Measurements from ENCODE around the gene PCDHGC4.

PCDHGC4 gene

GRCh38 chr5:141515946-141516671 is 31.3 kb downstream of the PCDHGC4 start:
- H3K9me3 ChIP-seq: no peaks in the 10 kb centered on the region
- no peaks in the 10 kb centered on the region for H3K27me3 ChIP-seq
- H3K4me1 ChIP-seq: peaks cover 0 to 46% (median 37%) of the 10 kb centered on the region in 4 donors
- peaks cover 0 to 31% (median 18%) of the 10 kb centered on the region in 3 donors for H3K36me3 ChIP-seq
- DNase-seq: no peak
- H3K4me3 ChIP-seq: no peak overlapping the region
- no peak for TF ChIP-seq CTCF (IDR thresholded peaks at IDR 0.05)
- intact Hi-C loops (cut with DNase I; ENCODE audit: low total_unique reads): loop anchor here (10.0 kb wide), 1 partner anchor 1111 kb away; the partner anchor contains the start of gene ANKHD1
- H3K27ac ChIP-seq: peak overlapping the region; percentile 91 to 95

- Histone ChIP-seq H3K4me1 (peaks cover 0 to 50% (median 38%) of the 10 kb centered on the region in 4 donors), H3K27ac (peak overlapping the region; percentile 91 to 95), H3K27me3 (no peaks in the 10 kb centered on the region), H3K36me3 (peaks cover 0 to 26% (median 18%) of the 10 kb centered on the region in 3 donors), H3K4me3 (no peak overlapping the region), H3K9me3 (no peaks in the 10 kb centered on the region)
- peak; percentile 77 to 85 for DNase-seq
- intact Hi-C loops (cut with DNase I; ENCODE audit: low total_unique reads): loop anchor here (10.0 kb wide), 1 partner anchor 1112 kb away; the partner anchor contains the start of gene ANKHD1
- no peak for TF ChIP-seq CTCF (IDR thresholded peaks at IDR 0.05)
Observed at GRCh38 chr5:141516672-141517025, 31.8 kb downstream of the PCDHGC4 start.

GRCh38 chr5:141517312-141517711 is 32.5 kb downstream of the PCDHGC4 start:
- Histone ChIP-seq H3K4me1 (peaks cover 0 to 56% (median 35%) of the 10 kb centered on the region in 4 donors), H3K9me3 (no peaks in the 10 kb centered on the region), H3K4me3 (no peak overlapping the region), H3K27ac (peak overlapping the region; percentile 91 to 95), H3K36me3 (peaks cover 0 to 21% (median 18%) of the 10 kb centered on the region in 3 donors), H3K27me3 (no peaks in the 10 kb centered on the region)
- no peak for TF ChIP-seq CTCF (IDR thresholded peaks at IDR 0.05)
- DNase-seq: no peak
- intact Hi-C loops (cut with DNase I; ENCODE audit: low total_unique reads): loop anchor here (10.0 kb wide), 1 partner anchor 1113 kb away; the partner anchor contains the start of gene ANKHD1

- DNase-seq: no peak
- no peak overlapping the region for H3K27ac ChIP-seq
- intact Hi-C loops (cut with DNase I; ENCODE audit: low total_unique reads): loop anchor here (10.0 kb wide), 1 partner anchor 1113 kb away; the partner anchor contains the start of gene ANKHD1
- no peak overlapping the region for H3K4me3 ChIP-seq
- no peaks in the 10 kb centered on the region for H3K27me3 ChIP-seq
- peaks cover 2 to 21% (median 18%) of the 10 kb centered on the region in 3 donors for H3K36me3 ChIP-seq
- no peaks in the 10 kb centered on the region for H3K9me3 ChIP-seq
- peaks cover 0 to 56% (median 31%) of the 10 kb centered on the region in 4 donors for H3K4me1 ChIP-seq
- TF ChIP-seq CTCF (IDR thresholded peaks at IDR 0.05): no peak
Observed at GRCh38 chr5:141517880-141518617, 33.2 kb downstream of the PCDHGC4 start.

GRCh38 chr5:141518618-141519015 is 33.8 kb downstream of the PCDHGC4 start:
- intact Hi-C loops (cut with DNase I; ENCODE audit: low total_unique reads): loop anchor here (10.0 kb wide), 1 partner anchor 1114 kb away; the partner anchor contains the start of gene ANKHD1
- Histone ChIP-seq H3K36me3 (peaks cover 6 to 21% (median 18%) of the 10 kb centered on the region in 3 donors), H3K9me3 (no peaks in the 10 kb centered on the region), H3K27me3 (no peaks in the 10 kb centered on the region), H3K4me1 (peaks cover 0 to 56% (median 30%) of the 10 kb centered on the region in 4 donors), H3K4me3 (no peak overlapping the region), H3K27ac (no peak overlapping the region)
- DNase-seq: no peak
- no peak for TF ChIP-seq CTCF (IDR thresholded peaks at IDR 0.05)

Measured in tibial artery (tissue), 4 donors.